Parathyroid adenoma (tissue), 2 donors: ENCODE data around the gene DUSP15.

Source experiments
- H2AFZ ChIP-seq: fragments of 300-600 bp; sonication (generic); one replicate; pipeline ENCODE4 v1.7.0; 2017; ENCODE audit warnings: antibody characterized with exemption, mild to moderate bottlenecking
- H3K27ac ChIP-seq: fragments of 300-600 bp; sonication (generic); one replicate; pipeline ENCODE4 v1.7.0; 2017
- H3K27me3 ChIP-seq: fragments of 300-600 bp; sonication (generic); one replicate; pipeline ENCODE4 v1.7.0; 2017; ENCODE audit warnings: low read length; ENCODE audit not compliant: control insufficient read depth, insufficient read depth
- H3K36me3 ChIP-seq: fragments of 300-600 bp; sonication (generic); one replicate; pipeline ENCODE4 v1.7.0; 2017; ENCODE audit warnings: low read length; ENCODE audit not compliant: control insufficient read depth, insufficient read depth
- H3K4me1 ChIP-seq: fragments of 300-600 bp; sonication (generic); one replicate; pipeline ENCODE4 v1.7.0; 2017; ENCODE audit warnings: control low read depth
- H3K4me2 ChIP-seq: fragments of 300-600 bp; sonication (generic); one replicate; pipeline ENCODE4 v1.7.0; 2017; ENCODE audit warnings: low read length
- H3K4me3 ChIP-seq: fragments of 300-600 bp; sonication (generic); one replicate; pipeline ENCODE4 v1.7.0; 2017; ENCODE audit warnings: low read depth, low read length
- H3K79me2 ChIP-seq: fragments of 300-600 bp; sonication (generic); one replicate; pipeline ENCODE4 v1.7.0; 2017; ENCODE audit warnings: control low read depth
- H3K9ac ChIP-seq: fragments of 300-600 bp; sonication (generic); one replicate; pipeline ENCODE4 v1.7.0; 2017; ENCODE audit warnings: mild to moderate bottlenecking
- H3K9me3 ChIP-seq: fragments of 300-600 bp; sonication (generic); one replicate; pipeline ENCODE4 v1.7.0; 2017; ENCODE audit warnings: low read length; ENCODE audit not compliant: control insufficient read depth
- TF ChIP-seq, protein P1 (sequence below): fragments of 300-600 bp; sonication (generic); IDR thresholded peaks from one replicate; pipeline ENCODE4 v1.7.0; 2017; ENCODE audit warnings: antibody characterized with exemption, mild to moderate bottlenecking
- donor health status: primary hyperparathyroidism.

Gene DUSP15

DNA sequence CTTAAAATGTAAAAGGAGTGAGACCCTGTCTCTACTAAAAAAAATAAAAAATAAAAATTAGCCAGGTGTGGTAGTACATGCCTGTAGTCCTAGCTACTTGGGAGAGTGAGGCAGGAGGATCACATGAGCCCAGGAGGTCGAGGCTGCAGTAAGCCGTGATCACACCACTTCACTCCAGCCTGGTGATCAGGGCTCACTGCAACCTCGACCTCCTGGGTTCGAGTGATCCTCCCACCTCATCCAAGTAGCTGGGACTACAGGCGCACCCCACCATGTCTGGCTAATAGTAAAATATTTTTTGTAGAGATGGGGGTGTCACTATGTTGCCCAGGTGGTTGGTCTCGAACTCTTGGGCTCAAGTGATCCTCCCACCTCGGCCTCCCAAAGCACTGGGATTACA, 16.8 kb downstream of the DUSP15 start:
- H3K27ac ChIP-seq = no peak overlapping the region
- no peaks in the 10 kb centered on the region for H3K79me2 ChIP-seq
- H3K27me3 ChIP-seq = no peaks in the 10 kb centered on the region
- H2AFZ ChIP-seq = no peak overlapping the region
- H3K4me3 ChIP-seq = no peak overlapping the region
- TF ChIP-seq, protein P1, sequence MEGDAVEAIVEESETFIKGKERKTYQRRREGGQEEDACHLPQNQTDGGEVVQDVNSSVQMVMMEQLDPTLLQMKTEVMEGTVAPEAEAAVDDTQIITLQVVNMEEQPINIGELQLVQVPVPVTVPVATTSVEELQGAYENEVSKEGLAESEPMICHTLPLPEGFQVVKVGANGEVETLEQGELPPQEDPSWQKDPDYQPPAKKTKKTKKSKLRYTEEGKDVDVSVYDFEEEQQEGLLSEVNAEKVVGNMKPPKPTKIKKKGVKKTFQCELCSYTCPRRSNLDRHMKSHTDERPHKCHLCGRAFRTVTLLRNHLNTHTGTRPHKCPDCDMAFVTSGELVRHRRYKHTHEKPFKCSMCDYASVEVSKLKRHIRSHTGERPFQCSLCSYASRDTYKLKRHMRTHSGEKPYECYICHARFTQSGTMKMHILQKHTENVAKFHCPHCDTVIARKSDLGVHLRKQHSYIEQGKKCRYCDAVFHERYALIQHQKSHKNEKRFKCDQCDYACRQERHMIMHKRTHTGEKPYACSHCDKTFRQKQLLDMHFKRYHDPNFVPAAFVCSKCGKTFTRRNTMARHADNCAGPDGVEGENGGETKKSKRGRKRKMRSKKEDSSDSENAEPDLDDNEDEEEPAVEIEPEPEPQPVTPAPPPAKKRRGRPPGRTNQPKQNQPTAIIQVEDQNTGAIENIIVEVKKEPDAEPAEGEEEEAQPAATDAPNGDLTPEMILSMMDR = no peak
- peaks cover 46% of the 10 kb centered on the region for H3K4me1 ChIP-seq
- H3K36me3 ChIP-seq = no peaks in the 10 kb centered on the region
- no peaks in the 10 kb centered on the region for H3K9me3 ChIP-seq
- H3K9ac ChIP-seq = no peak overlapping the region
- H3K4me2 ChIP-seq = no peak overlapping the region

DNA sequence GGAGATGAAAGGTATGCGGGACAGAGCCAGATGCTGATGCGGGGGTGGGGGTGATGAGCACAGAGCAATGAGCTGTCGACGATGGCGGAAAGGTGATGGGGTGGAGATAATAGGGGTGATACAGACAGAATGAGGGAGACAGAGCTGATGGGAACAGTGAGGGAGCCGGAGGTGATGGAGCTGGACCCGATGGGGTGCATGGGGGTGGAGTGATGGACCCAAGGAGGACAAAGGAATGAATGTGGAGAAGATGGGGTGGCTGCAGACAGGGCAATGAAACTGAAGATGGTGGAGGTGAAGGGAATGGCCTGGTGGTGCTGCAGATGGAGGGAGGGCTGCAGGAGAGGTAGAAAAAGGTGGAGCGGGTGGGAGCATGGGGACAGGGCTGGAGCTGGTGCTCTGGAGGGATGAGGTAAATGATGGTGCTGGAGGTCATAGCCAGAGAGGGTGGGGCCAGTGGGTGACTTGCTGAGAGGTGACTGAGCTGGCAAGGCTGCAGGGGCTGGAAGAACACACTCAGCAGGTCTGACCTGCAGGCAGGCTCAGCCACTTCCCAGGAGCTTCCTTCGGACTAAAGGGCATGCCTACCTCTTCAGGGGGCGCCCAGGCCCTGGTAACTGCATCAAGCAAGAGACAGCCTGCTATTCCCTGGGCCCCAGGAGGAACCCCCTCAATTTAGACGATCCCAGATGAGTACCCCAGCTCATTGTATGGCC, 18.9 kb downstream of the DUSP15 start:
- H3K9ac ChIP-seq = no peak overlapping the region
- no peaks in the 10 kb centered on the region for H3K79me2 ChIP-seq
- no peaks in the 10 kb centered on the region for H3K9me3 ChIP-seq
- no peaks in the 10 kb centered on the region for H3K27me3 ChIP-seq
- peaks cover 30% of the 10 kb centered on the region for H3K4me1 ChIP-seq
- no peak overlapping the region for H3K4me2 ChIP-seq
- no peak overlapping the region for H3K4me3 ChIP-seq
- peak overlapping the region; percentile 71 for H3K27ac ChIP-seq
- TF ChIP-seq, protein P1 = no peak
- H3K36me3 ChIP-seq = no peaks in the 10 kb centered on the region
- peak overlapping the region; percentile 57 for H2AFZ ChIP-seq

DNA sequence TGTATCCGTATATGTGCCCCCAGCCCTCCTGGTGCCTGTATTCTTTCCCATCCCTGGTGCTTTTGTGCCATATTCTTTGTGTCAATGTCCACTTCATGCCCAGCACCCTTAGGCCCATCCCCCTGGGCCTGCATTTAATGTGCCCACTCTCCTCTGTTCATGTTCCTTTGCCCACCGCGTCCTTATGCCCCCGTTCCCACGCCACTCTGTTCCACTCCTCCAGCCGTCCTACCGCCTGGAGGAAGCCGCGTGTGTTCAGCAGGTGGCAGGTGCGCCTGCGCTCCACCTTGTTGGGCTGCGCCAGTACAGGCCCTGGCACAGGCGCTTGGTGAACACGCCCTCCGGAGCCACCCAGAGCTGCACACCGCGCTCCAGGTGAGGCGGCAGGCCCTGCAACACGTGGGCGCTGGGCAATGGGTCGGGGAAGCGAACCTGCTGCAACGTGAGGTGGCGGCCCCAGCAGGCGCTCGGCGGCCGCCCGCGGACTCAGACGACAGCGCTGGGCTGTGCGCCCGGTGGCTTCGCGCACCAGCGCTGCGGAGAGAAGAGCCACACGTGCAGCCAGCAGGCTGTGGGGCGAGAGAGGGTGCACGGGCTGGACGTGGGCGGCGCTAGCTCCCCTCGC, 20.9 kb downstream of the DUSP15 start:
- Histone ChIP-seq H3K4me3 (no peak overlapping the region), H2AFZ (peak overlapping the region; percentile 57), H3K4me2 (no peak overlapping the region), H3K27me3 (no peaks in the 10 kb centered on the region), H3K36me3 (no peaks in the 10 kb centered on the region), H3K79me2 (no peaks in the 10 kb centered on the region), H3K9ac (no peak overlapping the region), H3K4me1 (peaks cover 30% of the 10 kb centered on the region), H3K27ac (no peak overlapping the region), H3K9me3 (no peaks in the 10 kb centered on the region)
- TF ChIP-seq, protein P1 = no peak

DNA sequence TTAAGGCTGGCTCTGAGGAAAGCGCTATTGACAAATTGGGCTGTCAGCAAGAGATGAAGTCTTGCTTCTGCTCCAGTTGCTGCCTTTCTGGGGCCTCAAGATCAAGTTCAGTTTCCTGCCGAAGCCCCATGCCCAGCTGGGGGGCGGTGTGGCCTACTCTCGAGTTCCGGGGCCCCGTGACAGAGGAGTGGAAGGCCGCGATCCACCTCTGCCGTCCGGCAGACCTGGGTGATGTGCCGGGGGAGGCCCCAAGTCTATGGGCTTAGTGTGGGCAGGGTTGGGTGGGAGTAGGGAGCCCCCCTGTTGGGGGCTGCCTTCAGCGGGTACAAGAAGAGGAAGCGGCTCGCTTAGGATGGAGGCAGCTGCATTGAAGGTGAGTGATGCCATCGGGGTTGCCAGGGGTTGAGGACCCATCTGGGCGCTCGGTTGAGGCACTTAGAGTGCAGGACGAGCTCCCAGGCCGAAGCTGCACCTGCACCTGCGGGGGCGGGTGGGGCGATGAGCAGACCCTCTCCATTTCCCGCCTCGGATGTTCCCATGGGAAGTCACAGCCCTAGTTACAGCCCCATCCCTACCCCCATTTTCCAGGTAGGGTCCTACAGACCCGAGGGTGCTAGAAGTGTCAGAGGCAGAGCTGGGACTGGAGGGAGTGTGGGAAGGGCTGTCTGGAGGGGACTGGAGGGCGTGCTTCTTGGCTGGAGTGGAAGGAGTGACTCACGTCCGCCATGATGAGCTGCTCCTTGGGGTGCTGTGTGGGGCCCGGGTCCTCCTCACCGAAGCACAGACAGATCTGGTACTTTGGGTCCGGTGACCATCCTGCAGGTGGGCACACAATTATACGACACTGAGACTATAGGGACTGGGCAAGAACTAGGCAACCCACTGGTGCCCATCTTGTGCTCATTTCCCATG, 22.0 kb downstream of the DUSP15 start:
- Histone ChIP-seq H3K27me3 (no peaks in the 10 kb centered on the region), H3K4me1 (peaks cover 30% of the 10 kb centered on the region), H3K27ac (no peak overlapping the region), H3K9ac (no peak overlapping the region), H3K4me3 (no peak overlapping the region), H2AFZ (no peak overlapping the region), H3K36me3 (no peaks in the 10 kb centered on the region), H3K4me2 (no peak overlapping the region), H3K9me3 (no peaks in the 10 kb centered on the region), H3K79me2 (no peaks in the 10 kb centered on the region)
- TF ChIP-seq, protein P1 = no peak
